Measurements from ENCODE around the gene KIFC3.
A peak's percentile ranks its signal among the peaks of the same experiment; 100 is the strongest.
"Not testable (repeated sequence)": the region's sequence is repeated elsewhere in the genome, so short reads cannot be mapped to it uniquely, and the experiment has no call there.

The KIFC3 gene

DNA sequence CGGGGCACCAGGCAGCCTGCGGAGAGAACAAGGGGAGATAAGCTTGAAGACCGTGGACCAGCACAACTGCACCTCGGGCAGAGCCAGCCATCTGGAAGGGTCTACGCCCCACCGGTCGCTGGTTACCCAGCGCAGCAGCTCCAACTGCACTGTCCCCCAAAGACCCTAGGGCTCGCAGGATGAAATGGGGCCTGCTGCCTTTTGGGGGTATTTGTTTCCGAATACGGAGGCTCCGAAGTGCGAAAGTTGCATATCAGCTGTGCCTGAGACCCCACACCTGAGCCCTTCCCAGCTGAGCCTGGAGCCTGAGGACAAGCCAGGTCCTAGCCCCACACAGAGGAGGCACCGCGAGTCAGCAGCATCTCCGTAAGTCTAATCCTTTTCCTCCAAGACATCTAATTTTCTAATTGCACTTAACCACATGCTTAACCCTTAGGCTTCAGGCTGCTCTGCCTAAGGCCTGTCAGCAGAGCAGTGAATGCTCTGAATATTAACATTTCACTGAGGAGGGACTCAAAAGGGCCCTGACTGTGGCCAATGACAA, 4.0 kb downstream of the KIFC3 start:
- in situ Hi-C loops (cut with HindIII; ENCODE audit: low pct_unique_long_range_greater_than_20kb, low sequenced_read_pairs), result no loop called here
- TF ChIP-seq JUND (IDR thresholded peaks at IDR 0.05; ENCODE audit: low read depth), result no peak
- DNase-seq (ENCODE audit: low read depth in 1 of 2, low spot score in 1 of 2), result no peak

DNA sequence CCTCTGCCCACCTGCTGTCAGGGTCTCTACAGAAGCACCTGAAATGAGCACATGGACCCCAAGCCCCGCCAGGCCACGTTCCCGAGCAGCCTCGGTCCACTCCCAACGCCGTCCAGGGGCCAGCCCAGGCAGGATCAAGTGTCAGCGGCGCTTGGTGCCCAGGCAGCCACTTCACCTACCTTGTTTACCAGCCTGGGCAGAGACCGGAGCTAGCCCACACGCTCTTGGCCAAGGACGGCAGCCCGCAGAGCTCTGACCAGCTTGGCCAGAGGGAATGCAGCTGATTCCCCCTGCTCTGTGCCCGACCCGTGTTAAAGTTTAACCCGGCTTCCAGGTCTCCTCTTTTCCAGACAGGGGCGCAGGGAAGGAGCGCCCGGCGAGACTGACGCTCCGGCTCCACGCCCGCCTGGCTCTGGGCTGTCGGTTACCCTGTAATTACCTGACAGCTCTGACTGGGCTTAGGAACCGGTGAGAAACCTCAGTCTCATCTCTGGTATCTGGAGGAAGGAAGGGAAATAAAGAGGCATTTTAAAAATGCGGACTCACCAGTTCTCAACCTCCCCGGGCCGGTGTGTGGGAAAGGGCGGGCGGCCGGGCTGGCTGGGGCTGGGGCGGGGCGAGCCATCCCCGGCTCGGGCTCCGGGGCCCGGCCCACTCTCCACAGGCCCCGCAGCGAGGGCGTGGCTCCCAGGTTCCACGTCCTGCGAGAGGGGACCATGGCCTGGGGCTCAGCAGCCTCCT, 4.6 kb downstream of the KIFC3 start:
- peak; percentile 80 to 93 for DNase-seq (ENCODE audit: low read depth in 1 of 2, low spot score in 1 of 2)
- in situ Hi-C loops (cut with HindIII; ENCODE audit: low pct_unique_long_range_greater_than_20kb, low sequenced_read_pairs), result no loop called here
- no peak for TF ChIP-seq JUND (IDR thresholded peaks at IDR 0.05; ENCODE audit: low read depth)

DNA sequence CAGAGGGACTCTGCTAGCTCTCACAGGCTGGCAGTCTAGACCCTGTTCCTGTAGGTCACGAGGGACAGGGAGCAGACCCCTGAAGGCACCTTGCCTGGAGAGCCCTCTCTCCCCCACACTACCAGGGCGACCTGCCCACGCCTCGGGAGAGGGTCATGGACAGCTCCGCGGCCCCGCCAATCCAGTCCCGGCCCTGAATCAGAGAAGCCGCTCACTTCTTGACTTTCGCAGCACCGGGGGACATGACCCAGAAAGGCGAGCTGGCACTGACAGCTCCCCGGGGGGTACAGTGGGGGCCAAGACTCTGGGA, 5.1 kb downstream of the KIFC3 start:
- no peak for TF ChIP-seq JUND (IDR thresholded peaks at IDR 0.05; ENCODE audit: low read depth)
- in situ Hi-C loops (cut with HindIII; ENCODE audit: low pct_unique_long_range_greater_than_20kb, low sequenced_read_pairs), result no loop called here
- peak in 1 of 2 experiments; percentile 16 for DNase-seq (ENCODE audit: low read depth in 1 of 2, low spot score in 1 of 2)

DNA sequence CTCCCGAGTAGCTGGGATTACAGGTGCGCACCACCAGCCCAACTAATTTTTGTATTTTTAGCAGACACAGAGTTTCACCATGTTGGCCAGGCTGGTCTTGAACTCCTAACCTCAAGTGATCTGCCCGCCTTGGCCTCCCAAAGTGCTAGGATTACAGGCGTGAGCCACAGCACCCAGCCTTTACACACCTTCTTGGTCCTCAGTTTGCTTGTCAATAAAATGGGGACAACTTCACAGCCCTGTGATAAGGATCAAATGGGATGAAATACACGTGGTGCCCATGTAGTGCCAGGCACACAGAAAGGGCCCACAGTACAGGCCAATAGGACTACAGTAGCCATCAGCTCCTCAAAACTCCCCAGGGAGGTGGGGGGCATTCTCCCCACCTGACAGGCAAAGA, 6.3 kb downstream of the KIFC3 start:
- in situ Hi-C loops (cut with HindIII; ENCODE audit: low pct_unique_long_range_greater_than_20kb, low sequenced_read_pairs); DNase-seq (ENCODE audit: low read depth in 1 of 2, low spot score in 1 of 2): not testable (repeated sequence)

DNA sequence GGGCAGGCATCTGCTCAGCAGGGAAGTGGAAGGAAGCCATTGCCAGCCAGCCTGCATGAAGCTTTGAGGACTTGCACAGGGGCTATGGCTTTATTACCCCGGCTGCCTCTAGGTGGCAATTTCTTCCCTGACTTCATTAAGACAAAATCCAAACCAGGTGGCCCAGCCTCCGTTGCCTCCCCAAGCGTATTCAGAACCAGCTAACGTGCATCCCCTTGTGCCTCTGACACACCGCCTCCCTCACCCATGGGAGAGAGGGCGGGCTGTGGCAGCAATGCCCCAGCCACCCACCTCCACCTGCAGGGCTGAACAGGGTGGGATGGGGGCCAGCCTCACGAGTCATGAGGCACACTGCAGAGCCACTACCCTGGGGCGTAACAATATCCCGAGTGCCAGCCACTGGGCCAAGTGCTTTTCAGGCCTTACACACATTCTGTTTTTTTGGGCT, 6.8 kb downstream of the KIFC3 start:
- in situ Hi-C loops (cut with HindIII; ENCODE audit: low pct_unique_long_range_greater_than_20kb, low sequenced_read_pairs), result no loop called here
- no peak for TF ChIP-seq JUND (IDR thresholded peaks at IDR 0.05; ENCODE audit: low read depth)
- DNase-seq (ENCODE audit: low read depth in 1 of 2, low spot score in 1 of 2), result peak; percentile 74 to 86

DNA sequence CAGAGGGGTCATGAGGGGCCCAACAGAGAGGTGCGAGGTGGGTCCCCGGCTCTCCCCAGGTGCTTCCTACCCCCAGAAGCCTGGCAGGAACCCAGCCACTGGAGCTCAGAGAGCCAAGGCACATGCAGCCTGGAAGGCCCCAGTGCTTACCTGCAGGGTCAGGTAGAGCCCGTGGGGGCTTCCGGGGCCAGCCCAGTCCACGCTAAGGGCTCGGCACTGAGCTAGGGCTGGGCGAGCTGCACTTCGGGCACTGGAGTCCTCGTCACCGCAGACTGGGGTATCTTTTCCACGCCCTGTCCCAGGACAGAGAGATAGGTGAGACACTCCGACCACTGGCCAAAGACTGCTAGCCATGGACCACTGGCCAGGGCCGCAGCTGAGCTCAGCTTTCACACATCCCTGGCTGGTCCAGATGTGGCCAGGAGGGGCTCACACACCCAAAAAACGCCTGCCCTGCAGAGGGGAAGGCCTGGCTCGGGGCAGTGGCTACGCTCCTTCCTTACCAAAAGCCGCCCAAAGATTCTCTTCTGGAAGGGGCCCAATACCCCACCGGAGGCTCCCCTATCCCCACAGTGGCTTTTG, 7.4 kb downstream of the KIFC3 start:
- in situ Hi-C loops (cut with HindIII; ENCODE audit: low pct_unique_long_range_greater_than_20kb, low sequenced_read_pairs), result no loop called here
- no peak for TF ChIP-seq JUND (IDR thresholded peaks at IDR 0.05; ENCODE audit: low read depth)
- DNase-seq (ENCODE audit: low read depth in 1 of 2, low spot score in 1 of 2), result no peak

DNA sequence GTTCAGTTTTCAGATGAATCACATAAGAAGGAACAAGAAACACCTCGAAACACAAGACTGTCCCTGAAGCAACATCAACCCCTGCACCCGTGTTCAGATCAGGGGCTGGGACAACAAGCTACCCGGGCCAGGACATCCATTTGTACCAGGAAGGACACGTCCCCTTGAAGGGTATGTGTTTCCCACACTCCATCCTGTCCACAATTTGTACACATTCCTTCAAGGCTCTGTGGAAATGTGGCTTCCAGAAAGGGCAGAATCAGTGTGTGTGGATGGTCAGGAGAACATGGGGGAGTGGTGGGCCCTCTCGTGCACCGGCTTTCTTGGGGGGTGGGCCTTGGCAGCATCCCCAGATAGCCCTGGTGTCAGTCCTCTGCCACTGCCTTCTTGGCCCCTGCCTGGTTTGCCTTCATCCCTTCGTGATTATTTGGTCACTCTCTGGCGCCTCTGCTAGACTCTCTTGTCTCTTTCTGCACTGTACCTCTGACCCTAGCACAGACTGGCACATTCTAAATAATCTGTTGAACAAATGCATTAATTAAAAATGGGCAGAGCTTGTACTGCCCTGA, 10.3 kb downstream of the KIFC3 start:
- in situ Hi-C loops (cut with HindIII; ENCODE audit: low pct_unique_long_range_greater_than_20kb, low sequenced_read_pairs), result no loop called here
- no peak for TF ChIP-seq JUND (IDR thresholded peaks at IDR 0.05; ENCODE audit: low read depth)
- DNase-seq (ENCODE audit: low read depth in 1 of 2, low spot score in 1 of 2), result no peak

DNA sequence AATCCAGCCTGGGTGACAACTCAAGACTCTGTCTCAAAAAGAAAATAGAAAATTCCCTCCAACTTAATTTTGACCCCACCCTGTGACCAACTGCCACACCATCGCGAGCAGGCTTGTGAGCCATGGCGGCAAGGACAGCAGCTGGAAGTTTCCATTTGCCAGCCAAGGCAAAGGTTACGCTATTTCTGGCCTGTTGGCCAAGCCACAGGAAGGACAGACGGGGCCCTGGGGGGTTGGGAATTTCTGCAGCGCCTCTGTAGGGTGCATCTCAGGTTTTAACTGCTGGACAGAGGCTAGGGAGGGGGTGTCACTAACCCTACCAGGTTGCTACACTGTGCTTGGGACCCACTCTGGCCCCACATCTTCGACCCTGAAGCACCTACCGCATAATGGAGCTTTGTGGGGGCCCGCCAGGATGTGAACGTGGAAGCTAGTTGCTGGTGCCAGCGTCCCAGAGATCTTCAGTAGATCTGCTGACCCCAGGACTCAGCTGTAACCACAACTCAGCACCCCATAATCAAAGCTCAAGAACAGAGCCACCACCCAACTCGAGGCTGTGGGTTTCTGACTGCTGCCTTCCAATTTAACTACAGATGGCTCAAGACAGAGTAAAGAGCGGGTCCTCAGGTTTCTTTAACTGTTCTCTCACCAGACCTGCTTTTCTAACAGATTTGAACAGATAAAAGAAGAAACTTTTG, 10.9 kb downstream of the KIFC3 start:
- in situ Hi-C loops (cut with HindIII; ENCODE audit: low pct_unique_long_range_greater_than_20kb, low sequenced_read_pairs), result no loop called here
- DNase-seq (ENCODE audit: low read depth in 1 of 2, low spot score in 1 of 2), result no peak
- no peak for TF ChIP-seq JUND (IDR thresholded peaks at IDR 0.05; ENCODE audit: low read depth)

DNA sequence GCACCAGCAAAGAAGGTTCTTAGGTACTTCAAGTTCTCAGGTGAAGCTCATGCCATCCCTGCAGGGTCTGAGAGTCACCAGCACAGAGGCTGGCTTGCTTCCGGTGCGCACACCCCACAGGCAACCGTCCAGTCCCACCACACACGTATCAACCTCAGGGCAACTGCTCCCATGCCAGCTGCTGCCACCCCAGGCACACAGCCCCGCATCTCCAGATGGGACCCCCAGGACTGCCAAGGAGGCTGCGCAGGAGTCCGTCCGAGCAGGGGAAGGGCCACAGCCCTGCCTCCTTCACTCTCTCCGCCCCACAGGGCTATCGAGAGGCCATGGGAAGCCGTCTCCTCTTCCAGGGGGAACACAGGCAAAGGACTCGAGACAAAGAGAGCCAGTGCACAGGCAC, 13.3 kb downstream of the KIFC3 start:
- no peak for TF ChIP-seq JUND (IDR thresholded peaks at IDR 0.05; ENCODE audit: low read depth)
- in situ Hi-C loops (cut with HindIII; ENCODE audit: low pct_unique_long_range_greater_than_20kb, low sequenced_read_pairs), result no loop called here
- DNase-seq (ENCODE audit: low read depth in 1 of 2, low spot score in 1 of 2), result no peak

DNA sequence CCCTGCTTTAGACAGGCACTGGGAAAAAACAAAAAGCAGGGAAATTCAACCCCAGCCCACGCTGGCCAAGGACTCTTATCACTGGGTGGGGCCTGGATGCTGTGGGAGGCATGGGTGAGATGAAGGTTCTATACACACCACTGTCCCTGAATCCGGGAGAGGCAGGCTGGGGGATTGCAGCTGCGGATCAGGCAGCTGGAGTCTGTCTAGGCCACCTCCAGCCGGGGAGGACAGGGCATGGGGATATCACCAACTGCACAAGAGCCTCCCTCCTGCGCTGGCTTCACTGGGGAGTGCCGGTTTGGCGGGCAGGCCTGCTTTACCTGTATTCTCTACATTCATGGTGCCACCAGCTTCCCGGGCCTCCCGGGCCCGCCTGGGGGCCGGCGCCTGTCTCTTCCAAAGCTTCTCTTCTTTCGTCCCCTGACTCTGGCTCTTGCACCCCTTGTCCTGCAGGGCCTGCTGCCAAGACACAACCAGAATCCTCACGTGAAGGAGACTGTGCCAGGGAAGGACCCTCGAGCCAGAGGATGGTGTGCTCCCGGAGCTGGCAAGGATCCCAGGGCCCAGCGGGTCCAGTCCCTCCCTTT, 13.9 kb downstream of the KIFC3 start:
- in situ Hi-C loops (cut with HindIII; ENCODE audit: low pct_unique_long_range_greater_than_20kb, low sequenced_read_pairs), result no loop called here
- DNase-seq (ENCODE audit: low read depth in 1 of 2, low spot score in 1 of 2), result no peak
- no peak for TF ChIP-seq JUND (IDR thresholded peaks at IDR 0.05; ENCODE audit: low read depth)

DNA sequence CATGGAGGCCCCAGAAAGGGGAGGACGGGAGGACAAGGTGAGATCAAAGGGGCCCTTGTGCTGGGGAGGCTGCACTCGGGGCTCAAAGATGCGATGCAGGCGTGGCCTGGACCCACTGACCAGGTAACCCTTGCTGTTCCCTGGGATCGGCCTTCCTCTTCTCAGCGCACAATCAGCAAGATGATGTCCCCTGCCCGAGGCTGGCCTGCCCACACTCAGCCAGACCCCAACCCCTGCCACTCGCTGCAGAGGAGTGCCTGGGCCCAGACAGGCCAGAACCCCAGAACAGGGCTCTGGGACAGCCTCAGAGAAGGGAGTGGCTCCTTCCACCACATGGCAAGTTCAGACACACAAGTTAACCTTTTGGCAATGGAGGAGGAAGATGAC, 14.8 kb downstream of the KIFC3 start:
- no peak for DNase-seq (ENCODE audit: low read depth in 1 of 2, low spot score in 1 of 2)
- in situ Hi-C loops (cut with HindIII; ENCODE audit: low pct_unique_long_range_greater_than_20kb, low sequenced_read_pairs), result no loop called here

DNA sequence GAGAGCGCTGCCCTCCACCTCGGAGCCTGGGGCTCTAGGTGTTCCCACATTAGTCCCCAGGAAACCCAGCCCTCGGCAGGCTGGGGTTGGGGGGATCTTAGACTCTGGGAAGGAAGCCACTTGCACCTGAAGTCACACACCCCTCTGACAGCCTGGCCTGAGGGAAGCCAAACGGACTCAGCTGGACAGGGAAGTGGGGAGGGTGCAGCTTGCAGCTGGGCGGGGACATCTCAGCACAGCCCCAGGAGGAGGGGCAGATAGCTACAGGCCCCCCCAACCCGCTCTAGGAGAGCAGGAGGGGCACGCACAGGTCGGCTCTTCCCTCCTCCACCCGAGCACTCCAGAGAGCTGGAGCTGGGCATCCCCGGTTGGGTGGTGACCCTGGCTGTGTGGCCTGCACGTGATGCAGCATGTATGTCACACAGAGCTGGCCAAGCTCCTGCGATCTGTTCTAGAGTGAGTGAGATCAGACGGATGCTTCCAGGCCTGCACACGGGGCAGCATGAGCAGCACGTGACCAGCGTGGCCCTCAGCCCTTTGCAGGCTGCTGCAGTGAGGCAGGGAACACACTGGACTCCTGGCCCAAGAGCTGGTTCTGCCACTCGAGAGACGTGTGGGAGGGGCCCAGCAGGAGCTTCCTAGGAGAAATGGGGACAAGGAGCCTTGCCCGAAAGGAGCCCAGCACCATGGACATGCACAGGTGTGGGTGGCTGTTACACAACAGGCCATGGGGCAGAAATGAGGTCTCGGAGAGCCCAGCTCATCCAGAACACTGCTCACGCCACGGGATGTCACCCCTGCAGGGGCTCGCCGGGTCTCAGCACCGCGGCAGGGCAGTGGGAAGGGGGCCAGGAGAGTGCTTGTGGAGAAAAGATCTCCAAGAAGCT, 15.4 kb downstream of the KIFC3 start:
- DNase-seq (ENCODE audit: low read depth in 1 of 2, low spot score in 1 of 2), result no peak
- in situ Hi-C loops (cut with HindIII; ENCODE audit: low pct_unique_long_range_greater_than_20kb, low sequenced_read_pairs), result no loop called here
- no peak for TF ChIP-seq JUND (IDR thresholded peaks at IDR 0.05; ENCODE audit: low read depth)

More for the DNA sequence above, 14.8 kb downstream of the KIFC3 start:
- no peak for TF ChIP-seq JUND (IDR thresholded peaks at IDR 0.05; ENCODE audit: low read depth)

All from T47D (cell line).